Right forelimb (tissue), 1 donor: ENCODE data around the gene NUDT16L1.

ENCODE experiments used
- DNase-seq: peaks from one replicate; pipeline ENCODE4 v3.0.0-alpha.2; 2018

NUDT16L1 gene

DNA sequence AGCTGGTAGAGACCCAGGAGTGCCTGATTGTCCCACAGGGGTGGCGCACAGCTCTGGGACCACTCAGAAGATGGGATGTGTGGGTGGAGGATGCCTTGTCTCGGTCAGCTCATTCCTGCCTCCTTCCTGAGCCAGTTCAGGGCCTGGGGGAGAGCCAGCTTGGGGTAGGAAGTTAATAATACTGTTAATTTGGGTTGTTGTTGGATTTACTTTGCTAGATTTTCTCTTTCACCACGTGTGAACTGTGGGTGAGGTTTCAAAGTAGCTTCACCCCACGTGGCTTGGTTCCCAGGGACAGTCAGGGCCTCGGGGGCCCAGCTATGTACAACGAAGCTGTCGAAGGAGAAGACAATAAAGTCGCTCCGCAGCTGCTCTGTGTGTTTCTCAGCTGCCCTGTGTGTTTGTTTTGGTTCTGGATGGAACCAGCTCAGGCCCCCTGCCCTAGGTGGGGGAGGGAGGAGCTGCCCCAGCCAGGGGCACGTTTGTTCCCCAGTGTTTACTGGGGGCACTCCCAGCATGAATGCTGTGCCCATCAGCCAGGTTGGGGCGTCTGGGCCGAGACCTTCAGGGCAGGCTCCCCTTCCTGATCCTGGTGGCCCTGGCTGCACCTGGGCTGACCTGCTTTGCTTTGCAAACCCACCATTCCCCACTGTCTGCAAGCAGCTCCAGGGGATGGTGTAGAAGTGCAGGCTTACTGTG is 2.3 kb downstream of the NUDT16L1 start:
- peak; percentile 40 for DNase-seq

DNA sequence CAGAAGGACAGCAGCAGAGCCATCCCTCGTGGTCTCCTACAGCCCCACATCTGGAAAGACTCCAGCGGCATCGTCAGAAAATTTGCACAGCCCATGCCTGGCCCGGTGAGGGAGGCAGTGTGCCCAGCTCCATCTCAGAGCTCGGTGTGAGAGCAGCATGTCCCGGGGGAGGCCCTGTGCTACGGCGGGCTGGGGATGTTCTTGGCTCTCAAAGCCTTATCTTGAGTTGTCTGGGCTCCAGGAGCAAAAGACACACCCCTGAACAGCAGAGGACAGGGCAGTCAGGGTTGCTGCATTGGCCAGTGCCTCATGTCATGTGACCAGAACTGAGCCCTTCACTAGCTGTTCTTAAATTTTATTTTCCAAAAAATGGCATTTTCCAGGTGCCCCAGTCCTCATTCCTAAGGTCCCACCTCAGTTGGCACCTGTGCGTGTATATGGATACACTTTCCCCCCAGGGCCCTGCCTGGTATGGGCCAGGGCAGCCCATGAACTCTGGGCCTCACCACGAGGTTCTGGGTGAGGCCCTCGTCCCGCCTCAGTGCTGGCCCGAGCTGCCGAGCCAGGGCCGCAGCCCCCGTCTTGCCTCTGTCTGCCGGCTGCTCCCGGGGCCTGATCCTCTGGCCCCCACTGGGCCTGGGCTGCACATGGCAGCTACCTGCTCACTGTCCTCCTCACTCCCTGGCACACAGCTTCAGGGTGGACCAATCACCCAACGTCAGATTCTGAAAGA is 3.0 kb downstream of the NUDT16L1 start:
- DNase-seq = peak; percentile 42

- DNase-seq = no peak
Measured at GRCh38 chr16:4696905-4697847, 3.8 kb downstream of the NUDT16L1 start.

DNA sequence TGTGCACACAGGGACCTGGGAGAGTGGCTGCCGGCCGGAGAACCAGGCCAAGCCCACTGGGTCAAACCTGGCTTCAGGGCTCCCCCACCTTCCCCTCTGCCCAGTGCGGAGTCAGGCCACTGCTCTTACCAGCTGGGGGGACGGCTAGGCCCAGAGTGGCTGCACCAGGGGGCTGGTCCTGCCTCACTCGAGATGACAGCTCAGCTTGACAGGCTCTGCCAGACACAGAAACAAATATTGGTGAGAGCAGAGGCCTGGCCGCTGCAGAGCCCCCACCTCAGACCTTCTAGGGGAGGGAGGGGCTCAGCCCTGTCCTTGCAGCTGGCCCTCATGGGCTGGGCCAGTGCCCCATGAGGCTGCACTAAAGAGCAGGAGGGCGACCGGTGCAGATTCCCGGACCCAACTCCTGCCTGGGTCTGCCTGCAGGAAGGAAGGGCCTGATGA is 4.5 kb downstream of the NUDT16L1 start:
- DNase-seq = no peak

GRCh38 chr16:4698321-4699045 is 5.1 kb downstream of the NUDT16L1 start:
- peak; percentile 37 for DNase-seq

DNA sequence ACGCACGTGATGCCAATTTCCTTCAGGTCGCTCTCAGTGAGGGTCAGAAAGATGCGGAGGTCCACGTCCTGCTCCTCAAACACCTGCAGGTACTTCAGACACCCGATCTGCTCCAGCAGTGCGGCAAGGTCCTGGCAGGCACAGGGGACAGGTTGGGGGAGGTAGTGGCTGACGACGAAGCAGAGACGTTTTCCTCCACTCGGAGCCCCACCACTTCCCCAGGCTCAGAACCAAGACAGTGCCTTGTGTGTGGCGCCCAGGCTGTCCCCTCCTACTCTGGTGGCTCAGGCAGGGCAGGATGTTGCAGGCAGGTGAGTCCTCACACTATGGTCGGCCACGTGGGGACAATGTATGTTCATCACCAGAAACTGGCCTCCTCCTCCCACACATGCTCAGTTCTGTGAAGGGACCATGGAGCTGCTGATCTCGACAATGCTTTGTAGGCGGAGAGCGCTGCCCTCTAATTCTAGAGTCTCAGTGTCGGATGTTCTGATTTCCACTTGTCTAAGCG is 5.7 kb downstream of the NUDT16L1 start:
- DNase-seq = no peak

DNA sequence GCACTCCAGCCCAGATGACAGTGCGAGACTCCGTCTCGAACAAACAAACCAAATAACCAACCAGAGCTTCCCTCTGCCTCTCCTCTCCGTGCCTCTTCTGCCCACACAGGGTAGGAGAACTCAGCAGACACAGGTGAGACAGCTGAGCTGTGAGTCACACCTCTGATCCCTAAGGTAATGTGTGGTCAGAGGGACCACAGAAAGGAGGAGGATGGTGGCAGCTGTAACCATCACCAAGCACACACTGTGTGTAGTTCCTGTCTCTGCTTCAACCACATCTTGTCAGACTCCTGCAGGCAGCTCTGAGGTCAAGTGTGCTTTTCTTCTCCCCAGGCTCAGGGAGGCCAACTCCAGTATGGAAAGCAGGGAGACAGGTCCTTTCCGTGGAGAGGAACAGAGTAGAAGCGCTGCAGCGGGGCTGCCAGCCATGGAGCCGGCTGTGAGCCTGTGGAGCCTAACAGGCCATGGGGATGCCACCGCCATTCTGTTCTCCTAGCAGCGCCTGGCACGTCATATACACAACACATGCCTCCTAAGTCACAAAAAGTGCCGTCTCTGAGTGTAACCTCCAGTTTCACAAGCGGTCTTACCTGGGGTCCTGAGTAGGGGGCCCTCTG is 7.1 kb downstream of the NUDT16L1 start:
- DNase-seq = no peak

DNA sequence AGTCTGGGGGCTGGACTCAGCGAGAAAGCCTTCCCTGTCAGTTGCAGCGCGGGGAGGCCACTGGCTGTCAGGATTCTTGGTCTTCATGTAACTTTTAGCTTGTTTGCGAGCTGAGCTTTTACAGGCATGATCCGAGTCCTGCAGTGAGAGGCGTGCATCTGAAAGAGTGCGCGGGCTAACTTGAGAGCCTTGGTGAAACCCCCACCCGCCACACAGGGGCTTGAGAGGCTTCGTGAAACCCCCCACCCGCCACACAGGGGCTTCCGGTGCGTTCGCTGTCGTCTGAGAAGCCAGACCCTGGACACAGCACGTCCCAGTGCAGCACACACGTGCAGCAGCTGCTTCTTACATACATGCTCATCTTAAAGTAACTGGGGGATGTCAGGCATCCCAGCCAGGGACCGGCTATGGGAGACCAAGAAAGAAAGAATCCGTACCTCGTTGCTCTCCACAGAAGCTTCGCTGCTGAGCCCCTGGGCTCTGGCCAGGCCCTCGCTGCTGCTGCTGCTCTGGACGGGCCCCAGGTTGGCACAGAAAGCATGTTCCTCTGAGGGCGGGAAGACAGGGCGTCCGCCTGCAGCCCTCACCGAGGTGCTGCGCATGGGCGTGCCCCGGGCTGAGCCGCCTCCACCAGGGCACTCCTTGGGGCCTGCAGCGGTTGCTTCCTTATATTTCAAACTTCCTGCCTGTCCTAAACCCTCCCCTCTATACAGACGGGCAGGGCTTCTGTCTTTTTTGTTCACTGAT is 7.8 kb downstream of the NUDT16L1 start:
- DNase-seq = no peak

DNA sequence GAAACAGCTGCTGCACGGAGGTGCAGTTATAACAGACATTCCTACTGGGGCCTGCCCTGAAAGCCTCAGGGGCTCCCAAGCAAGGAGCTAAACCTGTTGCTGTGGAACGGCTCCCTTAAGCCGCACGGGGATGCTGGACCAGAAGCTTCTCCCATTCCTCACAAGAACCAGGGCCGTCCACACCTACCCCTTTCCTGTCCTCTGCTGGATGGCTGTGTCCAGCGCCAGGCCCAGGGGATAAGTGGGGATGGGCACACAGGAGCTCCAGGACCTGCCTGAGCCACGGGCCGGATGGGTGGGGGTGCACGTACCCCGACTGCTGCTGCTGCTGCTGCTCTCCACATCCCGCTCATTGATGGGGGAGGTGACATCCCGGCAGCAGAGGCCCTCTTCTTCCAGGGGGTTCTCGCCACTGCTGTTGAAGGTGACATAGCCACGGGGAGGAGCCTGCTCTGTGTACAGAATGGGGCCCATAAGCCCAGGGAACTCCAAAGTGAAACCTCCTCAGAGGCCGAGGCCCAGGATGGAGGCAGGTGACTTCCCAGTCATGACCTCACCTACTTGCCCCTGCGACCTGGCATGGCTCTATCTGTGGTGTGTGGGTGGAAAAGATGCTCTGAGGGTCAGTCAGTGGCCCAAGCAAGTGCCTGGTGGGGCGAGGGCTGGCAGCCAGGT is 8.6 kb downstream of the NUDT16L1 start:
- DNase-seq = no peak

DNA sequence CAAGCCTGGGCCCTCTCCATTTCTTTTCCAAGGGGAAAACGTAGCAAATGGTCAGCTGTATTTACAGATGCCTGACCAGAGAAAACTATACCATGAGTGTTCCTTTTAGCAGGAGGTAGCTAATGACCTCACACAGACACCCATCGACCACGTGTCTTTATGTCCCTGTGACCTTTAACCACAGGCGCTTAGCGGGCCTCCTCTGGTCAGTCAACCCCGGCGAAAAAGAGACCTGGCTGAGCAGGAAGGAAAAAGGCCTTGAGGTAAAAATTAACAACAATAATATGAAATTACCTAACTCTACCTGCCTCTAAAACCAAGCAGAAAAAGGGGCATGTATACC is 9.1 kb downstream of the NUDT16L1 start:
- no peak for DNase-seq

DNA sequence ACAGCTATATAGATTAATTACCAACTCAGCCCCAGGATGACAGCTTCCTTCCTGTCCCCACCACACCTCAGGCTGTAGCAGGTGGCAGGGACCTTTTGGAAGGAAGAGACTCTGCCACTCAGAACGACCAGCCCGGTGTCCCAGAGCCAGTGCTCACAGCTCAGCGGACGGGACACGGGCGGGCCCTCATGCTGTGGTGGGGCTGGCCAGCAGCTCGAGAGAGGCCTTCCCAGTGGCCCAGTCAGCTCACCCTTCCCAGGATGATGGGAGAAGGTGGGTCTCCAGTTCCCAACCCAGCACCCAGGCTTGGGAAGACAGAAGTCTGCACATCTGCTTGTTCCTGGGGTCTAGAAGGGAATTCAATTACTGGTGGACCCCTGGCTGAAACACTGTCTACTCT is 10.5 kb downstream of the NUDT16L1 start:
- DNase-seq = no peak

- DNase-seq = no peak
Measured at GRCh38 chr16:4704491-4704890, 11.1 kb downstream of the NUDT16L1 start.

- DNase-seq = no peak
Measured at GRCh38 chr16:4704913-4705312, 11.6 kb downstream of the NUDT16L1 start.

- DNase-seq = no peak
Measured at GRCh38 chr16:4706871-4707270, 13.5 kb downstream of the NUDT16L1 start.

DNA sequence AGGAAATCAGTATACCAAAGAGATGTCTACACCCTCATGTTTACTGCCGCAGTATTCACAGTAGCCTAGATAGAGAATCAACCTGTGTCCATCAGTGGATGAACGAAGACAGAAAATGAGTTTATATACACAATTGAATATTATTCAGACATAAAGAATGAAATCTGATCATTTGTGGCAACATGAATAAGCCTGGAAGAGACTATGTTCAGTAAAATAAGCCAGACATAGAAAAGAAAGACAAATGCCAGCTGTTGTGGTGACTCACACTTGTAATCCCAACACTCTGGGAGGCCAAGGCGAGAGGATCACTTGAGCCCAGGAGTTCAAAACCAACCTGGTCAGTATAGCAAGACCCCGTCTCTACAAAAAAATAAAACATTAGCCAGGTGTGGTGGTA is 16.1 kb downstream of the NUDT16L1 start:
- no peak for DNase-seq

GRCh38 chr16:4713663-4714501 is 20.5 kb downstream of the NUDT16L1 start:
- DNase-seq = no peak

DNA sequence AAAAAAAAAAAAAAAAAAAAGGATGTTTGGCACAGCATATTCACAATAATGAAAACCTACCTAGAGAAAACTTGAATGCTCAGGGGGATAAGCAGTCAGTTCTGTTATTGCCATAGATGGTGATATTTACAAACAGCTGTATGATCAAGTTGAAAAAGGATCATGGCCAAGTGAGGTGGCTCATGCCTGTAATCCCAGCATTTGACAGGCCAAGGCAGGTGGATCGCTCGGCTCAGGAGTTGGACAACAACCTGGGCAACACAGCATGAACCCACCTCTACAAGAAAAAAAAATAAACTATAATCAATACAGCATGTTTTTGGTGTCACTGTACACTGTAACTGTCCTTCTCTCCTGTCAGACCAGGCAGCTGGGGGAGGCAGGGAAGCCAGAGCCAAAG is 21.6 kb downstream of the NUDT16L1 start:
- no peak for DNase-seq

- no peak for DNase-seq
Measured at GRCh38 chr16:4718466-4718865, 25.1 kb downstream of the NUDT16L1 start.

- no peak for DNase-seq
Measured at GRCh38 chr16:4723071-4723767, 29.9 kb downstream of the NUDT16L1 start.
